HUES64 (cell line): ENCODE results near the gene NLRP1.

Source experiments
- H3K27ac ChIP-seq: 2 replicates; pipeline ENCODE4 v1.7.0; 2013; ENCODE audit warnings: low read depth, low read length, inconsistent platforms
- H3K27me3 ChIP-seq: 2 replicates; pipeline ENCODE4 v1.6.1; 2013; ENCODE audit warnings: mild to moderate bottlenecking, low read length; ENCODE audit not compliant: insufficient read depth
- H3K36me3 ChIP-seq: 2 replicates; pipeline ENCODE4 v1.6.1; 2013; ENCODE audit warnings: mild to moderate bottlenecking, low read length; ENCODE audit not compliant: insufficient read depth
- H3K4me1 ChIP-seq: 2 replicates; pipeline ENCODE4 v1.6.1; 2013; ENCODE audit warnings: mild to moderate bottlenecking, low read length, moderate library complexity; ENCODE audit not compliant: insufficient read depth
- H3K4me3 ChIP-seq: 2 replicates; pipeline ENCODE4 v1.5.1; 2013; ENCODE audit warnings: mild to moderate bottlenecking, low read length, moderate library complexity
- H3K9ac ChIP-seq: 2 replicates; pipeline ENCODE4 v1.6.1; 2013; ENCODE audit warnings: mild to moderate bottlenecking, low read depth, low read length
- H3K9me3 ChIP-seq: 2 replicates; pipeline ENCODE4 v1.6.1; 2013; ENCODE audit warnings: low read depth, low read length; ENCODE audit not compliant: insufficient read depth
- WGBS: fragments of 150-250, 120-280 bp; methylation state at CpG from one replicate; pipeline ENCODE4 v1.1.7; 2013; ENCODE audit warnings: missing lambda C conversion rate; 5-methylcytosine and 5-hydroxymethylcytosine counted together

Gene NLRP1

GRCh38 chr17:5486206-5487124 is 97.8 kb downstream of the NLRP1 start, which contains the start of gene MIS12:
TSS of gene MIS12 (plus strand) at chr17:5486566. CDS start at chr17:5488863, 2,297 bp downstream.
- Histone ChIP-seq H3K27ac (peak within 1 kb of the TSS; percentile 98), H3K36me3 (peaks cover 70% of the 10 kb centered on the region), H3K27me3 (no peaks in the 10 kb centered on the region), H3K9ac (peak within 1 kb of the TSS; percentile 99), H3K9me3 (no peaks in the 10 kb centered on the region), H3K4me3 (peak within 1 kb of the TSS; percentile 100), H3K4me1 (peaks cover 5% of the 10 kb centered on the region; the same call in 1 of the 2 replicates)
- WGBS = under 1% methylated on average over 76 of the region's 77 CpGs

GRCh38 chr17:5485270-5486205 is 98.8 kb downstream of the NLRP1 start, which contains the start of gene DERL2:
TSS of gene DERL2 (minus strand) at chr17:5486178. CDS start at chr17:5486161, 17 bp downstream.
- 4% methylated on average over 28 of the region's 29 CpGs for WGBS
- Histone ChIP-seq H3K27me3 (no peaks in the 10 kb centered on the region), H3K4me1 (peaks cover 5% of the 10 kb centered on the region; the same call in 1 of the 2 replicates), H3K9me3 (no peaks in the 10 kb centered on the region), H3K9ac (peak within 1 kb of the TSS; percentile 99), H3K36me3 (peaks cover 76% of the 10 kb centered on the region), H3K4me3 (peak within 1 kb of the TSS; percentile 100), H3K27ac (peak within 1 kb of the TSS; percentile 98)

- Histone ChIP-seq H3K4me3 (no peak overlapping the region), H3K36me3 (peaks cover 85% of the 10 kb centered on the region), H3K27me3 (no peaks in the 10 kb centered on the region), H3K4me1 (peaks cover 5% of the 10 kb centered on the region; the same call in 1 of the 2 replicates), H3K9me3 (no peaks in the 10 kb centered on the region), H3K27ac (no peak overlapping the region), H3K9ac (no peak overlapping the region)
- 97% methylated on average over 4 of the region's 4 CpGs for WGBS
Observed at GRCh38 chr17:5481451-5481850, 102.9 kb downstream of the NLRP1 start.

GRCh38 chr17:5480962-5481361 is 103.3 kb downstream of the NLRP1 start:
- WGBS = 97% methylated on average over 6 of the region's 6 CpGs
- no peaks in the 10 kb centered on the region for H3K27me3 ChIP-seq
- H3K4me1 ChIP-seq = peaks cover 5% of the 10 kb centered on the region; the same call in 1 of the 2 replicates
- H3K4me3 ChIP-seq = no peak overlapping the region
- no peak overlapping the region for H3K9ac ChIP-seq
- H3K27ac ChIP-seq = no peak overlapping the region
- peaks cover 89% of the 10 kb centered on the region for H3K36me3 ChIP-seq
- no peaks in the 10 kb centered on the region for H3K9me3 ChIP-seq

GRCh38 chr17:5478992-5479391 is 105.3 kb downstream of the NLRP1 start:
- H3K4me3 ChIP-seq = no peak overlapping the region
- 96% methylated on average over 4 of the region's 4 CpGs for WGBS
- no peaks in the 10 kb centered on the region for H3K4me1 ChIP-seq
- H3K9me3 ChIP-seq = no peaks in the 10 kb centered on the region
- H3K36me3 ChIP-seq = peaks cover 95% of the 10 kb centered on the region
- H3K9ac ChIP-seq = no peak overlapping the region
- no peak overlapping the region for H3K27ac ChIP-seq
- no peaks in the 10 kb centered on the region for H3K27me3 ChIP-seq

- Histone ChIP-seq H3K9ac (no peak overlapping the region), H3K36me3 (peaks cover 69% of the 10 kb centered on the region), H3K27ac (no peak overlapping the region), H3K4me1 (no peaks in the 10 kb centered on the region), H3K27me3 (no peaks in the 10 kb centered on the region), H3K9me3 (no peaks in the 10 kb centered on the region), H3K4me3 (no peak overlapping the region)
- WGBS = 100% methylated on average over 2 of the region's 2 CpGs
Observed at GRCh38 chr17:5473906-5474305, 110.4 kb downstream of the NLRP1 start.

- 96% methylated on average over 3 of the region's 3 CpGs for WGBS
- H3K4me1 ChIP-seq = no peaks in the 10 kb centered on the region
- H3K9me3 ChIP-seq = no peaks in the 10 kb centered on the region
- H3K4me3 ChIP-seq = no peak overlapping the region
- H3K36me3 ChIP-seq = peaks cover 55% of the 10 kb centered on the region
- no peaks in the 10 kb centered on the region for H3K27me3 ChIP-seq
- no peak overlapping the region for H3K9ac ChIP-seq
- H3K27ac ChIP-seq = no peak overlapping the region
Observed at GRCh38 chr17:5472511-5472910, 111.8 kb downstream of the NLRP1 start.

- Histone ChIP-seq H3K27ac (peak overlapping the region; percentile 75; the same call in 1 of the 2 replicates), H3K27me3 (no peaks in the 10 kb centered on the region), H3K9me3 (no peaks in the 10 kb centered on the region), H3K9ac (peak overlapping the region; percentile 80), H3K4me1 (peaks cover 13% of the 10 kb centered on the region; the same call in 1 of the 2 replicates), H3K4me3 (peak overlapping the region; percentile 78), H3K36me3 (peaks cover 39% of the 10 kb centered on the region)
- under 1% methylated on average over 17 of the region's 17 CpGs for WGBS
Observed at GRCh38 chr17:5468075-5468473, 116.2 kb downstream of the NLRP1 start.

GRCh38 chr17:5467416-5467815 is 116.9 kb downstream of the NLRP1 start:
- 1% methylated on average over 8 of the region's 8 CpGs for WGBS

GRCh38 chr17:5466295-5466694 is 118.0 kb downstream of the NLRP1 start:
- Histone ChIP-seq H3K4me3 (peak overlapping the region; percentile 78), H3K9me3 (no peaks in the 10 kb centered on the region), H3K9ac (peak overlapping the region; percentile 53; the same call in 1 of the 2 replicates), H3K27ac (no peak overlapping the region), H3K36me3 (peaks cover 29% of the 10 kb centered on the region), H3K27me3 (no peaks in the 10 kb centered on the region), H3K4me1 (peaks cover 13% of the 10 kb centered on the region; the same call in 1 of the 2 replicates)
- WGBS = 95% methylated on average over 4 of the region's 4 CpGs

More at GRCh38 chr17:5467416-5467815, 116.9 kb downstream of the NLRP1 start:
- peaks cover 13% of the 10 kb centered on the region; the same call in 1 of the 2 replicates for H3K4me1 ChIP-seq
- H3K9ac ChIP-seq = peak overlapping the region; percentile 80
- peaks cover 35% of the 10 kb centered on the region for H3K36me3 ChIP-seq
- no peak overlapping the region for H3K27ac ChIP-seq
- H3K4me3 ChIP-seq = peak overlapping the region; percentile 78
- H3K9me3 ChIP-seq = no peaks in the 10 kb centered on the region
- H3K27me3 ChIP-seq = no peaks in the 10 kb centered on the region
